Activated CD4-positive, alpha-beta T cell treated with anti-CD3 and anti-CD28 coated beads, Interleukin-2, amount 10 ng/mL, durations not matched to agents 24 days and 14 days (primary cell): ENCODE results near the gene SLC22A2. TPM values are rescaled to one million over a fixed set of nuclear protein-coding genes. Genes with fewer than 3 reads are reported as not detected.

Source experiments
- DNase-seq: peaks from one replicate; pipeline ENCODE4 v3.0.0; 2022
- H3K27ac Mint-ChIP-seq: one replicate; pipeline ENCODE4 v1.8.0; 2022; ENCODE audit warnings: mild to moderate bottlenecking, mixed read lengths
- H3K27me3 Mint-ChIP-seq: one replicate; pipeline ENCODE4 v1.8.0; 2022; ENCODE audit warnings: mixed read lengths
- H3K36me3 Mint-ChIP-seq: one replicate; pipeline ENCODE4 v1.8.0; 2022; ENCODE audit warnings: low read depth, mild to moderate bottlenecking, mixed read lengths
- H3K4me1 Mint-ChIP-seq: one replicate; pipeline ENCODE4 v1.8.0; 2021; ENCODE audit warnings: mixed read lengths
- H3K4me3 Mint-ChIP-seq: one replicate; pipeline ENCODE4 v1.8.0; 2022; ENCODE audit warnings: mild to moderate bottlenecking, moderate library complexity, mixed read lengths
- H3K9me3 Mint-ChIP-seq: one replicate; pipeline ENCODE4 v1.8.0; 2021; ENCODE audit warnings: mixed read lengths
- intact Hi-C: fragments of 100-400 bp; cut with micrococcal nuclease; formaldehyde crosslinking; loops from one replicate; pipeline ENCODE4 v1.15.1; 2023
- total RNA-seq: library from RNA; stranded (reverse); gene quantifications from 2 replicates; pipeline ENCODE4 v1.2.3, GENCODE V29; 2022

SLC22A2 gene
- total RNA-seq, 1 donor from 2014 or later, result not detected

DNA sequence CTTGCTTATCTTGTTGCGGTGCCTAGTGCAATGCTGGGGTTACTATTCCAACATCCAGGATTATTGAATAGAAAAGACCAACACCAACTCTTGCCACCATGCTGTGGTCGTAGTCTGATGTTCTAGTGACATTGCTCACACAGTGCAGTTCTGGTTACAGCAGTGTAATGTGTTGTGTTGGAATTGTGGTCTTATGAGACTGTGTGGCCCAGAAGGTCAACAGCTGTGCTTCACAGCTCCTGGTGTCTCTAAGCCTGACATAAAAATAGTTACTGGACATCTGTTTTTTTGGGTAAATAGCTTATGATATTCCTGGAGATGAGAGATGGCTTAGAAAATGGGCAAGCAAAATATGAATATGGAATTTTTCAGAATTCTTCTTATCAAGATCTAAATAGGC, 57.6 kb downstream of the SLC22A2 start:
- H3K4me1 Mint-ChIP-seq, result no peaks in the 10 kb centered on the region
- H3K27ac Mint-ChIP-seq, result no peak overlapping the region
- H3K4me3 Mint-ChIP-seq, result no peak overlapping the region
- peaks cover 16% of the 10 kb centered on the region for H3K27me3 Mint-ChIP-seq
- intact Hi-C loops, result no loop called here
- H3K9me3 Mint-ChIP-seq, result peaks cover 6% of the 10 kb centered on the region
- DNase-seq, result no peak
- H3K36me3 Mint-ChIP-seq, result no peaks in the 10 kb centered on the region

DNA sequence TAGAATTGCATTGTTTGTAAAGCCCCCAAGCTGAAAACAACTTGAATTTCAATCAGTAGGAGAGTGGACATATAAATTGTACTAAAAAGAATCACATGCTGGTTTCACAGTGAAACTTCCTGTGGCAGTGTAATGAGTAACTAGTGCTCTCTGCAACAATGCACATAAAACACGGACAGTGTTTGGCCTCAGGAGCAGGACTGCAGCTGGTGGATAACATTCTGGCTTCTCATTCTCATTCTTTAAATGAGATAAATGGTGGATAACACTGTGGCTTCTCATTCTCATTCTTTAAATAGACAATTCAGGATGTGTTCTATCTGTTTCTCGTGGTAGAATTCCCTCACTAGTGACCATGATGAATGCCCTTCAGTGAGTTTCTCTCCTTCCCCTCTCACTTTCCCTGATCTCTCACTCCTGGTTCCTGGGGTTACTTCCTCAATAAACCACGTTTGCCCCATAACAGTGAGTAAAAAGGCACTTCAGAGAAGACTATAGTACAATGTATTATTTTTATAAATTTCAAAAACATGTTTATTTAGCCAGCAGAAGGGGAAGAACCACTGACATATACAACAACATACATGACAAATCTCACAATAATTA, 59.9 kb downstream of the SLC22A2 start:
- Mint-ChIP-seq H3K36me3 (no peaks in the 10 kb centered on the region), H3K9me3 (peaks cover 11% of the 10 kb centered on the region), H3K27me3 (peaks cover 16% of the 10 kb centered on the region), H3K4me3 (no peak overlapping the region), H3K27ac (no peak overlapping the region), H3K4me1 (no peaks in the 10 kb centered on the region)
- no peak for DNase-seq
- intact Hi-C loops, result no loop called here

DNA sequence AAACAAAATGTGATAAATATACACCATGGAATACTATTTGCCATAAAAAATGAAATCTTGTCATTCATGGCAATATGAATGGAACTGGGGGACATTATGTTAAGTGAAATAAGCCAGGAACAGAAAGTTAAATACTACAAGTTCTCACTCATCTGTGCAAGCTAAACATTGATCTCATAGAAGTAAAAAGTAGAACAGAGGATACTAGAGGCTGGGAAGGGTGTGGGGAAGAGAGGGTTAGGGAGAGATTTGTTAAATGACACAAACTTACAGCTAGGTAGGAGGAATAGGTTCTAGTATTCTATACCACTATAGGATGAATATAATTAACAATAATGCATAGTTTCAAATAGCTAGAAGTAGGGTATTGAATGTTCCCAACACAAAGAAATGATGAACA, 61.0 kb downstream of the SLC22A2 start:
- H3K9me3 Mint-ChIP-seq, result peaks cover 14% of the 10 kb centered on the region
- no peaks in the 10 kb centered on the region for H3K4me1 Mint-ChIP-seq
- H3K4me3 Mint-ChIP-seq, result no peak overlapping the region
- intact Hi-C loops, result no loop called here
- H3K36me3 Mint-ChIP-seq, result no peaks in the 10 kb centered on the region
- peaks cover 14% of the 10 kb centered on the region for H3K27me3 Mint-ChIP-seq
- no peak overlapping the region for H3K27ac Mint-ChIP-seq
- no peak for DNase-seq

DNA sequence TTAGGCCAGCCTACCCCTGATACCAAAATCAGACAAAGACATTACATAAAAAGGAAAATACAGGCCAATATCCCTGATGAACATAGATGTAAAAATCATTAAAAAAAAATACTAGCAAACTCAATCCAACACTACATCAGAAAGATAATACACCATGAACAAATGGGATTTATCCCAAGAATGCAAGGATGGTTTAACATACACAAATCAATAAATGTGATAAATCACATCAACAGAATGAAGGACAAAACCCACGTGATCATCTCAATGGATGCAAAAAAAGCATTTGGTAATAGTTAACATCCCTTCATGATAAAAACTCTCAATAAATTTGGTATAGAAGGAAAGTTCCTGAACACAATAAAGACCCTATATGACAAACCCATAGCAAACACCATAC, 63.8 kb downstream of the SLC22A2 start:
- intact Hi-C loops, result no loop called here
- peaks cover 8% of the 10 kb centered on the region for H3K27me3 Mint-ChIP-seq
- no peak overlapping the region for H3K27ac Mint-ChIP-seq
- no peak for DNase-seq
- H3K36me3 Mint-ChIP-seq, result peaks cover 2% of the 10 kb centered on the region
- H3K4me1 Mint-ChIP-seq, result no peaks in the 10 kb centered on the region
- H3K4me3 Mint-ChIP-seq, result no peak overlapping the region
- peaks cover 18% of the 10 kb centered on the region for H3K9me3 Mint-ChIP-seq

DNA sequence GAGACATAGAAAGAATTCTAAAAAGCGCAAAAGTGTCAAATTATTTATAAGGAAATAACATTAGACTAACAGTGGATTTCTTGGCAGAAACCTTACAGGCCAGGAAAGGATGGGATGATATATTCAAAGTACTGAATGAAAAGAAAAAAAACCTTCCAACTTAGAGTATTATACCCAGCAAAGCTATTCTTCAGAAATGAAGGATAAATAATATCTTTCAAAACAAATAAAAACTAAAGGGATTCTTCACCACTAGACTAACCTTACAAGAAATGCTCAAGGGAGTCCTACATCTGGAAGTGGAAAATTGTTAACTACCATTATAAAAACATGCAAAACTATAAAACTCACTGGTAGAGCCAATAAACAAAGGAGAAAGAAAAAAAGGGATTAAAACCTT, 65.8 kb downstream of the SLC22A2 start:
- peaks cover 6% of the 10 kb centered on the region for H3K27me3 Mint-ChIP-seq
- no peak overlapping the region for H3K4me3 Mint-ChIP-seq
- H3K4me1 Mint-ChIP-seq, result no peaks in the 10 kb centered on the region
- H3K27ac Mint-ChIP-seq, result no peak overlapping the region
- peaks cover 18% of the 10 kb centered on the region for H3K9me3 Mint-ChIP-seq
- intact Hi-C loops, result no loop called here
- peaks cover 2% of the 10 kb centered on the region for H3K36me3 Mint-ChIP-seq
- no peak for DNase-seq

DNA sequence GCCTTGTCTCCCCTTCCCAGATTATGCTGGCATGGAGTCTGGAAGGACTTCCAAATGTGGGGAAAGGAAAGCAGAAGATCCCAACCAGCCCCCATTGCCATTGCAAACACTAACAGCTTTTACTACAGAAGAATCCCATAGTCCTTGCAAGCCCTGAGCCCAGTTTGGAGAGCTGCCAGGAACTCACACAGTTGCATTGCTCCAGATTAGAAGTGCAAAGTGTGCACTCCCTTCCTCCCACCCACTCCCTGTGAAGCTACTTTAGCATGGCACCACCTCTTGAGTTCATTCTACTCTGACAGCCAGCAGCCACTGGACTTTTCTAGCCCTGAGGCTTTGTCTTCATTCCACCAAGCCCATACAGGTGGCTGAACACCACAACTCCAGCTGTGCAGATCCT, 67.6 kb downstream of the SLC22A2 start:
- intact Hi-C loops, result no loop called here
- no peak overlapping the region for H3K4me3 Mint-ChIP-seq
- H3K27me3 Mint-ChIP-seq, result no peaks in the 10 kb centered on the region
- peaks cover 2% of the 10 kb centered on the region for H3K36me3 Mint-ChIP-seq
- H3K4me1 Mint-ChIP-seq, result no peaks in the 10 kb centered on the region
- no peak overlapping the region for H3K27ac Mint-ChIP-seq
- peaks cover 15% of the 10 kb centered on the region for H3K9me3 Mint-ChIP-seq
- DNase-seq, result no peak

DNA sequence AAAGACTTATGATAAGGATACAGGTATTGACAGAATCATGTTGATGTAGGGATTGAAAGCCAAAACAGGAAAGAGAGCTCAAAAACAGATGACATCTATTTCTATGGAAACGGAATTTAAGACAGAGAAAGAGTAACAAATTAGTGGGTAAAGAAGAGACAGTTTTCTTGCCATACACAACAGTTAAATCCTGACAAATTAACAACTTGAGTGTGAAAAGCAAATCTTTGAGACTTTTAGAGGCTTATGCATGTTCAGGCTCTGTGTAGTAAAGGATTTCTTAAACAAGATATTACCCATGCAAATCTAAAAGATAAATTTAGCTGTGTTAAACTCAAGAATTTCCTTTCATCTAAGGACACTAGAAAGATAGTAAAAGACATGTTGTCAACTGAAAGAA, 68.5 kb downstream of the SLC22A2 start:
- DNase-seq, result no peak
- H3K27me3 Mint-ChIP-seq, result no peaks in the 10 kb centered on the region
- no peak overlapping the region for H3K27ac Mint-ChIP-seq
- no peak overlapping the region for H3K4me3 Mint-ChIP-seq
- intact Hi-C loops, result no loop called here
- peaks cover 15% of the 10 kb centered on the region for H3K9me3 Mint-ChIP-seq
- no peaks in the 10 kb centered on the region for H3K4me1 Mint-ChIP-seq
- H3K36me3 Mint-ChIP-seq, result peaks cover 2% of the 10 kb centered on the region

DNA sequence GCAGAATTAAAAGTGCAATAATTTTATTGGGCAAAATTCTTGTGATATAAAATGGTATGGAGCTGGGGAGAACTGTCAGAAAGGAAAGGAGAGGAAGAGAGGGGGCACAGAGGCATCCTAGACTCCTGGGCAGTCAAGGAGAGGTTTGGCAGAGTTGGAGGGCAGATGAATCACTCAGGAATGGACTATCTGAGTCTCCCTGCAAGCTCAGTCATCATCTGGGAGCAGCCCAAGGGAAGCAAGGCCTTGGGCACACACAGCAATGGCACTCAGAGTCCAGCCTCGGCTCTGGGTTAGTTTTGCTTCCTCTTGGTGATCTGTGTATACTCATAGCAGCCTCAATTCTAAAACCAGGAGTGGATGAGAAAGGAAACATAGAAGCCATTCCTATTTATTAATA, 69.8 kb downstream of the SLC22A2 start:
- DNase-seq, result no peak
- H3K4me1 Mint-ChIP-seq, result no peaks in the 10 kb centered on the region
- no peak overlapping the region for H3K27ac Mint-ChIP-seq
- intact Hi-C loops, result no loop called here
- H3K9me3 Mint-ChIP-seq, result peaks cover 7% of the 10 kb centered on the region
- H3K4me3 Mint-ChIP-seq, result no peak overlapping the region
- H3K36me3 Mint-ChIP-seq, result peaks cover 2% of the 10 kb centered on the region
- no peaks in the 10 kb centered on the region for H3K27me3 Mint-ChIP-seq

DNA sequence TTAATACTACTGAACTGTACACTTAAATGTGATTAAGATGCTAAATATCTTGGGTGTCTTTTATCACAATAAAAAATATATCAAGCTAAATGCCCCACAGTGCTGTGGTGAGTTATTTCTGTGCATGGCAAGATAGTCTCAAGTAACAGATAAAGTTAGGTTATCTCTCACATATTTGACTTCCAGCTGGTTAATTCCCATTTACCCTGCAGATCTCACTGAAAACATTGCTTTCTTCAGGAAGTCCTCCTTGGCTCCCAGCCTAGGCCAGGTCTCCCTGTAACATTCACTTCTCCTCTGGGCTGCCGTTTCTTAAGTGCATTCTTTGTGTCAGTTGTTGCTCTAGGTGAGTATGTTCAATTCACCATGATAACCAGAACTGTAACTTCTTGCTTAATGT, 77.9 kb downstream of the SLC22A2 start:
- H3K27ac Mint-ChIP-seq, result no peak overlapping the region
- H3K27me3 Mint-ChIP-seq, result peaks cover 21% of the 10 kb centered on the region
- no peaks in the 10 kb centered on the region for H3K36me3 Mint-ChIP-seq
- H3K9me3 Mint-ChIP-seq, result no peaks in the 10 kb centered on the region
- H3K4me1 Mint-ChIP-seq, result no peaks in the 10 kb centered on the region
- no peak overlapping the region for H3K4me3 Mint-ChIP-seq
- intact Hi-C loops, result no loop called here
- no peak for DNase-seq

DNA sequence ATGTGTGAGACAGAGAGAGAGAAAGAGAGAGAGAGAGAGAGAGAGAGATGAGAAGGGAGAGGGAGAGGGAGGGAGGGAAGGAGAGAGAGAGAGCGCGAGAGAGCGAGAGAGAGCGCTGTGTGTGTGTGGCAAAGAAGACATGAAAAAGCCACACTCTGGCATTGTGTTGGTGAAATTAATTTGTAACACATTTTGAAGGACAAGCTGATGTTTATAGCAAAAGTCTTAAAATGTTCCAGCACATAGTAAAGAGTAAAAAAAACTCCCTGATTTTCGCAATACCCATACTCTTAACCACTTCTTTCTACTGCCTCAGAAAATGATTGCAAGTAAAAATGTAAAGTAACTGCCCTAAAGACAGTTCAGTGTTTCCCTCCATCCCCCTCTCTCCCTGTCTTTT, 80.3 kb downstream of the SLC22A2 start:
- no peak overlapping the region for H3K4me3 Mint-ChIP-seq
- intact Hi-C loops, result no loop called here
- no peaks in the 10 kb centered on the region for H3K9me3 Mint-ChIP-seq
- DNase-seq, result no peak
- H3K27me3 Mint-ChIP-seq, result peaks cover 21% of the 10 kb centered on the region
- H3K36me3 Mint-ChIP-seq, result no peaks in the 10 kb centered on the region
- no peaks in the 10 kb centered on the region for H3K4me1 Mint-ChIP-seq
- no peak overlapping the region for H3K27ac Mint-ChIP-seq

DNA sequence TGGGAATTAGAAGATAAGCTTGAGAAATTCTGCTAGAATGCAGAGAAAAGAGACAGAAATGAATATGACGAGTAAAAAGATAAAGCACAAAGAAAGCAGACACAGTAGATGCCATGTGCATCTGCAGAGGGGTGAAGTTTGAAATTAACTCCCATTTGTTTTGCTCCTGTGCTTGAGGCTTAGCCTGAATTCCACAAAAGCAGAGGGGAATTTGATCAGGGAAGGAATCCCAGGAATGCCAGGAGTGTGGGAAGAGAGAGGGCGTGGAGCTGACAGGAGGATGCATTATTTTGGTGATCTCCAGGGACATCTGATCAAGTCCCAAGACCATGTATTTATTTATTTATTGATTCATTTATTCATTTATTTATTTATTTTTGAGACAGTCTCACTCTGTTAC, 81.4 kb downstream of the SLC22A2 start:
- H3K4me1 Mint-ChIP-seq, result no peaks in the 10 kb centered on the region
- no peak overlapping the region for H3K27ac Mint-ChIP-seq
- H3K4me3 Mint-ChIP-seq, result no peak overlapping the region
- H3K9me3 Mint-ChIP-seq, result no peaks in the 10 kb centered on the region
- intact Hi-C loops, result no loop called here
- peaks cover 21% of the 10 kb centered on the region for H3K27me3 Mint-ChIP-seq
- DNase-seq, result no peak
- no peaks in the 10 kb centered on the region for H3K36me3 Mint-ChIP-seq

DNA sequence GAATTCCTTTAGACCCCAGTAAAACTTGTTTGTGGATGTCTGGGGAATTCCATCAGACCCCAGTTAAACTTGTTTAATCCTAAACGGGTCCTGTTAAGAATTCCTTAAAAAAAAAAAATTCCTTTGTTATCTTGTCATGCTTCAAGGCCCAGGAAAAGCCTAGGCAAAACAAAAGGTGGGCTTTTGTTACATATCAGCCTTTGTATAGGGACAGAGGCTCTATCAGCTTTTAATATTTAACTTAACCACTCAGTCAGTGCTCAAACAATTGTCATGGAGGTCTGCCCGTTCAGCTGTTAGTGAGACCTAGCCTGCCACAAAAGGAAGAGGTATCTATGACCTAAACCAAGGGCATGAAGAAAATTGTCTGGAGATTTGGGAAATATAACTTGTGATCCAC, 83.9 kb downstream of the SLC22A2 start:
- DNase-seq, result no peak
- intact Hi-C loops, result no loop called here
- no peaks in the 10 kb centered on the region for H3K36me3 Mint-ChIP-seq
- no peaks in the 10 kb centered on the region for H3K4me1 Mint-ChIP-seq
- H3K9me3 Mint-ChIP-seq, result peaks cover 3% of the 10 kb centered on the region
- peaks cover 13% of the 10 kb centered on the region for H3K27me3 Mint-ChIP-seq
- no peak overlapping the region for H3K4me3 Mint-ChIP-seq
- no peak overlapping the region for H3K27ac Mint-ChIP-seq

DNA sequence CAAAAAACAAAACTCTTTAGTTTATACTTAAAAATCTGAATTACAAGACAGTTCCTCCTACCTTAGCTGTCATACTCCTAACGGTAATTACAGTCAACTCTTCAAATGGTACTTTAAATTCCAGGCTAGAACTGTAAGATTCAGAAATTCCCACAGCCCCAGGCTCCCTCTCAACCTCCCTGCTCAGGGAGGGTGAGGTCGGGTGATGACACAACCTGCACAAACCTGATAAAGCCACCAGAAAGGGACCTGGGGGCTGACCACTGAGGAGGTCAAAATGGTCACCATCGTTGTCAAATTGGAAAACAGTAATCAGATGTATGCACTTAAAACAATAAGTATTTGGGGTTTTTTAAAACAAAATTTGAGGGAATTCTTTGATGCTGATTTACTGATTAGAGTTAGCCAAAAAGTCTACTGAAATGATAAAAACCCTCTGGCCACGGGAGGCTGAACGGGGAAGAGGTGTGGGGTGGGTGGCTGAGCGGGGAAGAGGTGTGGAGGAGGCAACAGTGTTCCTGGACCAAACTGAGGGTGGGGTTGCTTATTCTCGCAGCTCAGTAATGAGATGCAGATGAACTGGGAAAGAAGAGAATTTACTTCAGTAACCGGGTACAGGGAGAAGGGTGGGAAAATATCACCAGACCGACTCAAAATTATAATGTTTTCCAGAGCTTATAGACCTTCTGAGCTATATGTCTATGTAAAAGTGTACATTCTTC, 84.7 kb downstream of the SLC22A2 start:
- intact Hi-C loops, result no loop called here
- H3K27ac Mint-ChIP-seq, result no peak overlapping the region
- peaks cover 3% of the 10 kb centered on the region for H3K9me3 Mint-ChIP-seq
- no peaks in the 10 kb centered on the region for H3K4me1 Mint-ChIP-seq
- no peaks in the 10 kb centered on the region for H3K36me3 Mint-ChIP-seq
- no peak overlapping the region for H3K4me3 Mint-ChIP-seq
- H3K27me3 Mint-ChIP-seq, result peaks cover 13% of the 10 kb centered on the region
- no peak for DNase-seq

DNA sequence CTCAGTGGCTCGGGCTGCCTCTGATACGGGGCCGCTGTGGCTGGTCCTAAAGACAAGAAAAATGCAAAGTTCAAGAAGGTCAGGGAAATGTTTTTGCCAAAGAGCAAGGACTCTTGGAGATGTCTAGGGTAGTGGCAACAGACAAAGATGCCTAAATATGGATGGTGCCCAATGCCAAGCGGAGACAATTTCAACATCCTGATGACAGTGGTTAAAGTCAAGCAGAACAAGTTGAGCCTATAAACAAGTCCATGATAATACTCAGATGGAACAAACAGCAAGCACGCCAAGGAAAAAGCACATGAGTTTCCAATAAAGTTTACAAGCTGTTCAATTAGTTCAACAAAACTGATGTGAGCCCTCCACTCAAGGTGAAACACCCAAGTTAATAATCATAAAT, 85.9 kb downstream of the SLC22A2 start:
- no peak overlapping the region for H3K27ac Mint-ChIP-seq
- intact Hi-C loops, result no loop called here
- H3K36me3 Mint-ChIP-seq, result no peaks in the 10 kb centered on the region
- no peaks in the 10 kb centered on the region for H3K4me1 Mint-ChIP-seq
- DNase-seq, result no peak
- H3K27me3 Mint-ChIP-seq, result peaks cover 11% of the 10 kb centered on the region
- peaks cover 3% of the 10 kb centered on the region for H3K9me3 Mint-ChIP-seq
- H3K4me3 Mint-ChIP-seq, result no peak overlapping the region
